Measurements from ENCODE around the gene SEC63. TPM values are rescaled to one million over a fixed set of nuclear protein-coding genes. Genes with fewer than 3 reads are reported as not detected.

The SEC63 gene
- total RNA-seq, 4 donors from 2014 or later = 10.1 to 23.1 (median 11.2) TPM

DNA sequence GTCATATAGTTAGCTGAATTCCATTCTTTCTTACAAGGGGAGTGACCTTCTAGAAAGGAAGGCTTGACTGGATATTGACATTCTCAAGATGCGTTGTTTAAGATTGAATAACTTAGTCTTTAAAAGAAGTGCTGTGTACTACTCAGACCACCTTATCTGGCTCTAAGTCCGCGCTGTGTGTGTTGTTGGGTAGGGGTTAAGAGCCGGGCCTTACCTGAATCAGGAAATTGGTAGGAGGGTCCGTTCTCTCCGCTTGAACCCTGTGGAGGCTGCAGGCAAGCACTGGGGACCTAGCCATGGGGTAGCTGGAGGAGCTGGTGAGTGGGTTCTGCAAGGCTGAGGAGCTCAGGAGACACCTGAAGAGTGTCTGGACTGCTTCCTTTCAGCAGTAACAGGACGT is 124.9 kb downstream of the SEC63 start:
- Histone ChIP-seq H3K36me3 (no peaks in the 10 kb centered on the region), H3K4me3 (no peak overlapping the region), H3K27me3 (no peaks in the 10 kb centered on the region), H3K27ac (no peak overlapping the region), H3K9me3 (no peaks in the 10 kb centered on the region), H3K4me1 (no peaks in the 10 kb centered on the region)
- intact Hi-C loops (cut with DNase I; ENCODE audit: low total_unique reads) = no loop called here
- ATAC-seq (no peak), DNase-seq (no peak)
- TF ChIP-seq, protein P1, sequence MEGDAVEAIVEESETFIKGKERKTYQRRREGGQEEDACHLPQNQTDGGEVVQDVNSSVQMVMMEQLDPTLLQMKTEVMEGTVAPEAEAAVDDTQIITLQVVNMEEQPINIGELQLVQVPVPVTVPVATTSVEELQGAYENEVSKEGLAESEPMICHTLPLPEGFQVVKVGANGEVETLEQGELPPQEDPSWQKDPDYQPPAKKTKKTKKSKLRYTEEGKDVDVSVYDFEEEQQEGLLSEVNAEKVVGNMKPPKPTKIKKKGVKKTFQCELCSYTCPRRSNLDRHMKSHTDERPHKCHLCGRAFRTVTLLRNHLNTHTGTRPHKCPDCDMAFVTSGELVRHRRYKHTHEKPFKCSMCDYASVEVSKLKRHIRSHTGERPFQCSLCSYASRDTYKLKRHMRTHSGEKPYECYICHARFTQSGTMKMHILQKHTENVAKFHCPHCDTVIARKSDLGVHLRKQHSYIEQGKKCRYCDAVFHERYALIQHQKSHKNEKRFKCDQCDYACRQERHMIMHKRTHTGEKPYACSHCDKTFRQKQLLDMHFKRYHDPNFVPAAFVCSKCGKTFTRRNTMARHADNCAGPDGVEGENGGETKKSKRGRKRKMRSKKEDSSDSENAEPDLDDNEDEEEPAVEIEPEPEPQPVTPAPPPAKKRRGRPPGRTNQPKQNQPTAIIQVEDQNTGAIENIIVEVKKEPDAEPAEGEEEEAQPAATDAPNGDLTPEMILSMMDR (IDR thresholded peaks at IDR 0.05 in 4 of 5, conservative IDR thresholded peaks at IDR 0.05 in 1 of 5) = no peak
- TF ChIP-seq POLR2A (IDR thresholded peaks at IDR 0.05) = no peak
- in situ Hi-C loops (cut with MboI; ENCODE audit: low sequenced_read_pairs in 4 of 4) = no loop called here

DNA sequence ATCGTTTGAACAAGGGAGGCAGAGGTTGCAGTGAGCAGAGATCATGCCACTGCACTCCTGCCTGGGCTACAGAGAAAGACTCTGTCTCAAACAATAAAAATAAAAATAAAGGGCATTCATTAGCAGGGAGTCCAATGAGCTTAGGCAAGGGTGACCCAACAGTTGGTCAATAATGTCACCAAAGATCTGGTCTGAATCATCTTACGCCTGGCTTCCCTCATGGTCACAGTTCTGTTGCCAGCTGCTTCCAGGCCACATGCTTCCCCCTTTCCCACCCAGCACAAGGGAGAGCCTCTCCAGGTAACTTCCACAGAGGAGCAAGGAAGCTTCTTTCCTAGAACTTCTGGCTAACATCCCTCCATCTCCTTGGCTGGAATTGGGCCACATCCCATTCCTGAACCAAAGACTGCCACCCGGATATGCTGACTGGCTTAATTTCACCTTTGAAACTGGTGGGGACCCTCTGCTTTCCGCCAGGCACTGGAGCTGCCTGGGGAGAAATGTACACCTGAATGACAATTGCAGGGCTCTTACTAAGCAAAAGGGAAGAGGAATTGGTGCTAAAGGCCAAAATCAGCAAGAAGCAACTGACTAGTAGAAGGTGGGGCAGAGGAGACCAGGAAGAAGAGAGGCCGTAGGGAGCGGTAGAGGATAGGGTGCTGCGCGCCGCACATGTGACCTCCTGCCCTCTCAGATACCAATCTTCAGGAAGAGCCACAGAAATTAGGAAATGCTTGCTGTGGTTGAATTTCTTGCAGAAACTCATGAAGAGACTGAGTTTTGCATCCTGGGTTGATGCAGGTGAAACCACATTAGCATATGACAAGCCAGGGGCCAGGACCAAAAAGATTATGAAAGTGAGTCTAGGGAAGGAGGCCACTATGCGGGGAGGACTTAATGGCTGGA is 125.6 kb downstream of the SEC63 start:
- no peak for DNase-seq
- no peak overlapping the region for H3K4me3 ChIP-seq
- TF ChIP-seq POLR2A (IDR thresholded peaks at IDR 0.05) = no peak
- TF ChIP-seq, protein P1 (IDR thresholded peaks at IDR 0.05 in 4 of 5, conservative IDR thresholded peaks at IDR 0.05 in 1 of 5) = no peak
- intact Hi-C loops (cut with DNase I; ENCODE audit: low total_unique reads) (no loop called here), in situ Hi-C loops (cut with MboI; ENCODE audit: low sequenced_read_pairs in 4 of 4) (no loop called here)
- H3K9me3 ChIP-seq = no peaks in the 10 kb centered on the region
- no peaks in the 10 kb centered on the region for H3K27me3 ChIP-seq
- H3K36me3 ChIP-seq = no peaks in the 10 kb centered on the region
- H3K4me1 ChIP-seq = no peaks in the 10 kb centered on the region
- no peak overlapping the region for H3K27ac ChIP-seq
- no peak for ATAC-seq

DNA sequence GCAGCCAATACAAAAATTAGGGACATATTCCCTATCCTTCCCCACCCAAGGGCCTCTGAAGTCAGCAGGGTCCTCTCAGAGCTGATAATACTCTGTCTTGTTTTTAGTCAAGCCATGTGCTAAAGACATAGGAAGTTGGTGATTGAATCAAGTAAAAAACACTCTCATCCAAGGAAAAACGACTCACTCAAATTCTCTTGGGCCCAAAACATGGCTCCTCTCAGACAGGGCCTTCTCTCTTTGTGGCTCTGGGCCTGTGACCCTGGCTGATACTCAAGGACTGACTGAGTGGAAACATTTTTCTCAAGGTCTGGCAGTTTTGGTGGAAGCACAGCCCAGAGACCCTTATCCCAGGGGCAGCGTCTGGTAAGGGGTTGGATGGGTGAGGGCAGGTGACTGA is 127.9 kb downstream of the SEC63 start:
- Histone ChIP-seq H3K4me3 (no peak overlapping the region), H3K27ac (no peak overlapping the region), H3K4me1 (no peaks in the 10 kb centered on the region), H3K27me3 (no peaks in the 10 kb centered on the region), H3K9me3 (no peaks in the 10 kb centered on the region), H3K36me3 (no peaks in the 10 kb centered on the region)
- DNase-seq (no peak), ATAC-seq (no peak)
- intact Hi-C loops (cut with DNase I; ENCODE audit: low total_unique reads) (no loop called here), in situ Hi-C loops (cut with MboI; ENCODE audit: low sequenced_read_pairs in 4 of 4) (no loop called here)
- no peak for TF ChIP-seq POLR2A (IDR thresholded peaks at IDR 0.05)
- TF ChIP-seq, protein P1 (IDR thresholded peaks at IDR 0.05 in 4 of 5, conservative IDR thresholded peaks at IDR 0.05 in 1 of 5) = no peak

DNA sequence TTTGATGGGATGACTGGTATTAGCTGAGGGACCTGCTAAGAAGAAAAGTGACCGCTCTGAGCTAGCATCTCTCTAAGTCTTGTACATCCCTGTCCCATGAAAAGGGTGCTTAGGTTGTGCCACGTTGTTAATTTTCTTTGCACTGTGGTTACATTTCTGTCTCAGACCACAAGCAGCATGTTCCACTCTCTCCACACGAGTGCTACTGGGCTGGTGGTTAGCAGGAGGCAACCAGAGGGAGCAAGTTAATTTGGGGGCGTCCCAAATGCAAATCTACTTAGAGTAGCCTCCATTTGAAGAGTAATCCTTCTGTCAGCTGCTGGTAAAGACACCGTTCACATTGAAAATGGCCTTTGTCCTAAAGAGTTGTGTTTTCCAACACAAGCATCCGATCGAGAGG is 130.5 kb downstream of the SEC63 start:
- H3K36me3 ChIP-seq = no peaks in the 10 kb centered on the region
- TF ChIP-seq, protein P1 (IDR thresholded peaks at IDR 0.05 in 4 of 5, conservative IDR thresholded peaks at IDR 0.05 in 1 of 5) = no peak
- TF ChIP-seq POLR2A (IDR thresholded peaks at IDR 0.05) = no peak
- peaks cover 0 to 6% (median 0%) of the 10 kb centered on the region in 3 donors for H3K27me3 ChIP-seq
- H3K4me1 ChIP-seq = no peaks in the 10 kb centered on the region
- ATAC-seq (no peak), DNase-seq (no peak)
- in situ Hi-C loops (cut with MboI; ENCODE audit: low sequenced_read_pairs in 4 of 4) (no loop called here), intact Hi-C loops (cut with DNase I; ENCODE audit: low total_unique reads) (no loop called here)
- H3K27ac ChIP-seq = no peak overlapping the region
- no peak overlapping the region for H3K4me3 ChIP-seq
- no peaks in the 10 kb centered on the region for H3K9me3 ChIP-seq

Data from gastrocnemius medialis (tissue), 4 donors.